SK-N-SH treated with all-trans-retinoic acid at 6 μM for 48 hours (cell line): ENCODE results near the gene AMOTL1.
A peak's percentile ranks its signal among the peaks of the same experiment; 100 is the strongest.

Experiments used
- ATAC-seq: fragments of 200-7000 bp; cut with Tn5 transposase; 3 replicates; pipeline ENCODE4 v1.9.1; 2020; ENCODE audit warnings: mild to moderate bottlenecking, moderate library complexity
- ARNTL ChIP-seq: fragments of 450-650 bp; formaldehyde crosslinking; IDR thresholded peaks from 2 replicates; pipeline ENCODE4 v1.5.0; 2020; ENCODE audit warnings: low read depth, mild to moderate bottlenecking, moderate library complexity, borderline replicate concordance
- BACH2 ChIP-seq: fragments of 250-450 bp; sonication (Bioruptor Pico); IDR thresholded peaks from 2 replicates; pipeline ENCODE4 v1.9.0; 2021; ENCODE audit warnings: mild to moderate bottlenecking, borderline replicate concordance
- CSDC2 ChIP-seq: fragments of 250-450 bp; sonication (Bioruptor Pico); IDR thresholded peaks from 2 replicates; pipeline ENCODE4 v1.5.0; 2020; ENCODE audit warnings: mild to moderate bottlenecking, moderate library complexity
- ESRRG ChIP-seq: fragments of 250-450 bp; sonication (Bioruptor Pico); IDR thresholded peaks from 2 replicates; pipeline ENCODE4 v1.6.1; 2021; ENCODE audit warnings: mild to moderate bottlenecking
- GLIS3 ChIP-seq: fragments of 250-450 bp; sonication (Bioruptor Pico); IDR thresholded peaks from 2 replicates; pipeline ENCODE4 v1.5.0; 2020; ENCODE audit warnings: mild to moderate bottlenecking, moderate library complexity
- ISL1 ChIP-seq: fragments of 250-450 bp; sonication (Bioruptor Pico); IDR thresholded peaks from 2 replicates; pipeline ENCODE4 v2.1.2; 2022; ENCODE audit warnings: mild to moderate bottlenecking, moderate library complexity
- OSR1 ChIP-seq: fragments of 250-450 bp; sonication (Bioruptor Pico); IDR thresholded peaks from 2 replicates; pipeline ENCODE4 v1.8.0; 2022; ENCODE audit warnings: moderate library complexity, mild to moderate bottlenecking, inconsistent platforms
- PPARA ChIP-seq: fragments of 250-450 bp; sonication (Bioruptor Pico); IDR thresholded peaks from 2 replicates; pipeline ENCODE4 v1.5.0; 2020; ENCODE audit warnings: mild to moderate bottlenecking, borderline replicate concordance
- RARB ChIP-seq: fragments of 250-450 bp; sonication (Bioruptor Pico); IDR thresholded peaks from 2 replicates; pipeline ENCODE4 v1.8.0; 2021; ENCODE audit warnings: mild to moderate bottlenecking, moderate library complexity
- SNAI2 ChIP-seq: fragments of 250-450 bp; sonication (Bioruptor Pico); IDR thresholded peaks from 2 replicates; pipeline ENCODE4 v1.5.0; 2020; ENCODE audit warnings: mild to moderate bottlenecking, moderate library complexity
- TCF4 ChIP-seq: fragments of 250-450 bp; sonication (Bioruptor Pico); IDR thresholded peaks from 2 replicates; pipeline ENCODE4 v1.8.0; 2021; ENCODE audit warnings: mild to moderate bottlenecking, moderate library complexity, borderline replicate concordance
- TOX ChIP-seq: fragments of 250-450 bp; sonication (Bioruptor Pico); IDR thresholded peaks from 2 replicates; pipeline ENCODE4 v1.8.0; 2021; ENCODE audit warnings: mild to moderate bottlenecking, moderate library complexity, borderline replicate concordance
- ZC3H10 ChIP-seq: fragments of 250-450 bp; sonication (Bioruptor Pico); IDR thresholded peaks from 2 replicates; pipeline ENCODE4 v1.5.1; 2021; ENCODE audit warnings: mild to moderate bottlenecking, moderate library complexity
- ZFP3 ChIP-seq: fragments of 250-450 bp; sonication (Bioruptor Pico); IDR thresholded peaks from 2 replicates; pipeline ENCODE4 v1.5.0; 2020; ENCODE audit warnings: mild to moderate bottlenecking, moderate library complexity
- ZFP30 ChIP-seq: fragments of 450-650 bp; formaldehyde crosslinking; IDR thresholded peaks from 2 replicates; pipeline ENCODE4 v1.5.0; 2022; ENCODE audit warnings: mild to moderate bottlenecking, moderate library complexity
- ZNF565 ChIP-seq: fragments of 450-650 bp; formaldehyde crosslinking; conservative IDR thresholded peaks from 2 replicates; pipeline ENCODE4 v1.5.0; 2020; ENCODE audit warnings: low read depth, mild to moderate bottlenecking, moderate library complexity
- ZNF70 ChIP-seq: fragments of 450-650 bp; formaldehyde crosslinking; IDR thresholded peaks from 2 replicates; pipeline ENCODE4 v1.5.0; 2020; ENCODE audit warnings: mild to moderate bottlenecking, moderate library complexity
- ZNF8 ChIP-seq: fragments of 450-650 bp; formaldehyde crosslinking; IDR thresholded peaks from 2 replicates; pipeline ENCODE4 v1.5.0; 2020; ENCODE audit warnings: mild to moderate bottlenecking, moderate library complexity
- TF ChIP-seq, protein P1 (sequence below): fragments of 250-450 bp; sonication (Bioruptor Pico); IDR thresholded peaks from 2 replicates; pipeline ENCODE4 v1.5.0; 2020; ENCODE audit warnings: mild to moderate bottlenecking, moderate library complexity
- TF ChIP-seq, protein P2 (sequence below): fragments of 250-450 bp; sonication (Bioruptor Pico); IDR thresholded peaks from 2 replicates; pipeline ENCODE4 v1.5.1; 2021; ENCODE audit warnings: mild to moderate bottlenecking, moderate library complexity
- TF ChIP-seq, protein P3 (sequence below): fragments of 250-450 bp; sonication (Bioruptor Pico); IDR thresholded peaks from 2 replicates; pipeline ENCODE4 v1.5.1; 2020; ENCODE audit warnings: low read depth, mild to moderate bottlenecking, moderate library complexity
- TF ChIP-seq, protein P4 (sequence below): fragments of 250-450 bp; sonication (Bioruptor Pico); IDR thresholded peaks from 2 replicates; pipeline ENCODE4 v1.8.0; 2021; ENCODE audit warnings: low read depth, mild to moderate bottlenecking, moderate library complexity, borderline replicate concordance

AMOTL1 gene

DNA sequence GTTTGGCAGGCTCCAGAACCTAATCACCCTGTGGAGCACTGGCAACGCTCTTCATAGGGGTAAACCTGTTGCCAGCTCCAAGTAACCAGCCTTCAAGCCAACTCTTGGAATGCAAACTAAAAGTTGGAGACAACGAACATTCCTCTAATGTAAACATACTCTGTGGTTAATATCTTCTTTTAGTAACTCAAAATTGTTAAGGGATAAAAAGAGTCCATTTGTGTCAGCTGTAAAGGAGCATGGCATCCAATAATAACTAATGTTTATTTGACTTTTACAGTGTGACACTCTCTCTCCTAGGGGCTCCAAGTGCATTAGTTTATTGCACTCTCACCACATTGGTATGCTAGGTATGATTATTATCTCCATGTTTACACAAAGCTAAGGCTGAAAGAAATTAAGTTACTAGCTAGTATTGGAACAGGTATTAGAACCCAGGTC lies 31.0 kb upstream of the AMOTL1 start:
- ATAC-seq = peak; percentile 25
- TF ChIP-seq ESRRG (CRISPR knock-in tag) (no peak), ISL1 (CRISPR knock-in tag) (peak; percentile 63)

DNA sequence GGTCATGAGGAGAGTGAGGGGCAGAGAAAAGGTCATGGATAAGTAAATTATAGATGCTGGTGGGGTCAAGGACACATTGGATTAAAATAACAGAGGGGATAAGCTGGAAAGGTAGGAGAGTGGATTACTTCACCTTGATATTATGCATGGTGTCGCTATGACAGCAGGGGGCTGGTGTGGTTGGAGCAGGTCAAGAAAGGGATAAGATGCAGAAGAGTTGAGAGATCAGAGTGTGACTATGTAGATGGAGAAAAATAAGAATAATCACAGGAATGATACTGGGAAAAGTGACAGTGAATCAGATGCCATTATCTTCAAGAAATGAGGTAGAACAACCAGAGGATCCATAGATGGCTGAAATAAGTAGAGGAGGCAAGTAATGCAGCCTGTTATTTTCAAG lies 29.4 kb upstream of the AMOTL1 start:
- TF ChIP-seq TOX (CRISPR knock-in tag) = no peak
- TF ChIP-seq, protein P1, sequence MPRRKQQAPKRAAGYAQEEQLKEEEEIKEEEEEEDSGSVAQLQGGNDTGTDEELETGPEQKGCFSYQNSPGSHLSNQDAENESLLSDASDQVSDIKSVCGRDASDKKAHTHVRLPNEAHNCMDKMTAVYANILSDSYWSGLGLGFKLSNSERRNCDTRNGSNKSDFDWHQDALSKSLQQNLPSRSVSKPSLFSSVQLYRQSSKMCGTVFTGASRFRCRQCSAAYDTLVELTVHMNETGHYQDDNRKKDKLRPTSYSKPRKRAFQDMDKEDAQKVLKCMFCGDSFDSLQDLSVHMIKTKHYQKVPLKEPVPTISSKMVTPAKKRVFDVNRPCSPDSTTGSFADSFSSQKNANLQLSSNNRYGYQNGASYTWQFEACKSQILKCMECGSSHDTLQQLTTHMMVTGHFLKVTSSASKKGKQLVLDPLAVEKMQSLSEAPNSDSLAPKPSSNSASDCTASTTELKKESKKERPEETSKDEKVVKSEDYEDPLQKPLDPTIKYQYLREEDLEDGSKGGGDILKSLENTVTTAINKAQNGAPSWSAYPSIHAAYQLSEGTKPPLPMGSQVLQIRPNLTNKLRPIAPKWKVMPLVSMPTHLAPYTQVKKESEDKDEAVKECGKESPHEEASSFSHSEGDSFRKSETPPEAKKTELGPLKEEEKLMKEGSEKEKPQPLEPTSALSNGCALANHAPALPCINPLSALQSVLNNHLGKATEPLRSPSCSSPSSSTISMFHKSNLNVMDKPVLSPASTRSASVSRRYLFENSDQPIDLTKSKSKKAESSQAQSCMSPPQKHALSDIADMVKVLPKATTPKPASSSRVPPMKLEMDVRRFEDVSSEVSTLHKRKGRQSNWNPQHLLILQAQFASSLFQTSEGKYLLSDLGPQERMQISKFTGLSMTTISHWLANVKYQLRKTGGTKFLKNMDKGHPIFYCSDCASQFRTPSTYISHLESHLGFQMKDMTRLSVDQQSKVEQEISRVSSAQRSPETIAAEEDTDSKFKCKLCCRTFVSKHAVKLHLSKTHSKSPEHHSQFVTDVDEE (CRISPR knock-in tag) = no peak
- no peak for TF ChIP-seq RARB (CRISPR knock-in tag)
- no peak for TF ChIP-seq PPARA (CRISPR knock-in tag)
- no peak for TF ChIP-seq ZFP3 (CRISPR knock-in tag)
- TF ChIP-seq, protein P2, sequence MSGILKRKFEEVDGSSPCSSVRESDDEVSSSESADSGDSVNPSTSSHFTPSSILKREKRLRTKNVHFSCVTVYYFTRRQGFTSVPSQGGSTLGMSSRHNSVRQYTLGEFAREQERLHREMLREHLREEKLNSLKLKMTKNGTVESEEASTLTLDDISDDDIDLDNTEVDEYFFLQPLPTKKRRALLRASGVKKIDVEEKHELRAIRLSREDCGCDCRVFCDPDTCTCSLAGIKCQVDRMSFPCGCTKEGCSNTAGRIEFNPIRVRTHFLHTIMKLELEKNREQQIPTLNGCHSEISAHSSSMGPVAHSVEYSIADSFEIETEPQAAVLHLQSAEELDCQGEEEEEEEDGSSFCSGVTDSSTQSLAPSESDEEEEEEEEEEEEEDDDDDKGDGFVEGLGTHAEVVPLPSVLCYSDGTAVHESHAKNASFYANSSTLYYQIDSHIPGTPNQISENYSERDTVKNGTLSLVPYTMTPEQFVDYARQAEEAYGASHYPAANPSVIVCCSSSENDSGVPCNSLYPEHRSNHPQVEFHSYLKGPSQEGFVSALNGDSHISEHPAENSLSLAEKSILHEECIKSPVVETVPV (CRISPR knock-in tag) = no peak
- TF ChIP-seq, protein P3, sequence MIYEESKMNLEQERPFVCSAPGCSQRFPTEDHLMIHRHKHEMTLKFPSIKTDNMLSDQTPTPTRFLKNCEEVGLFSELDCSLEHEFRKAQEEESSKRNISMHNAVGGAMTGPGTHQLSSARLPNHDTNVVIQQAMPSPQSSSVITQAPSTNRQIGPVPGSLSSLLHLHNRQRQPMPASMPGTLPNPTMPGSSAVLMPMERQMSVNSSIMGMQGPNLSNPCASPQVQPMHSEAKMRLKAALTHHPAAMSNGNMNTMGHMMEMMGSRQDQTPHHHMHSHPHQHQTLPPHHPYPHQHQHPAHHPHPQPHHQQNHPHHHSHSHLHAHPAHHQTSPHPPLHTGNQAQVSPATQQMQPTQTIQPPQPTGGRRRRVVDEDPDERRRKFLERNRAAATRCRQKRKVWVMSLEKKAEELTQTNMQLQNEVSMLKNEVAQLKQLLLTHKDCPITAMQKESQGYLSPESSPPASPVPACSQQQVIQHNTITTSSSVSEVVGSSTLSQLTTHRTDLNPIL (CRISPR knock-in tag) = no peak
- no peak for TF ChIP-seq ARNTL (CRISPR knock-in tag)
- no peak for TF ChIP-seq CSDC2 (CRISPR knock-in tag)
- TF ChIP-seq BACH2 = no peak
- no peak for TF ChIP-seq OSR1 (CRISPR knock-in tag)
- TF ChIP-seq ZNF8 (CRISPR knock-in tag) = no peak
- TF ChIP-seq ZNF70 (CRISPR knock-in tag) = no peak
- TF ChIP-seq ZC3H10 (CRISPR knock-in tag) = no peak
- TF ChIP-seq ZFP30 = no peak
- TF ChIP-seq ESRRG (CRISPR knock-in tag) = no peak
- no peak for TF ChIP-seq TCF4
- TF ChIP-seq GLIS3 (CRISPR knock-in tag) = no peak
- no peak for TF ChIP-seq SNAI2 (CRISPR knock-in tag)
- TF ChIP-seq ZNF565 (CRISPR knock-in tag) = no peak
- ATAC-seq = no peak

DNA sequence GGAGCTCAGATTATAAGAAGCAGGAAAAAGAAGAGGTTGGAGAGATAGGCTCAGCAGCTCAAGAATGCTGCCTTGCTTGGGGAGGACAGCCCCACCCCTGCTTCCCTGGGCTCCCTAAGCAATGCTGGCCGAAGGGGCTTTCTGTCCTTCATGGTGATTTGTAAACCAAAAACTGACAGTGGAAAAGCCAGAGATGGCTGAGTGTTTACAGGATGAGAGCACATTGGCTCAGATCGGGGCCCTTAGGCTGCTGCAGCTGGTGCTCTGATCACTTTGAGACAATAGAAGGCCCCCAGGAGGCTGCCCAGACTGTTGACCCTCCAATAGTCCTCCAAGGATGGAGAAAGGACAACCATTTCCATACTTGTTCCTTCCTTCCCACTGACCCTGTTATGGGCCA lies 28.8 kb upstream of the AMOTL1 start:
- no peak for TF ChIP-seq TCF4
- no peak for TF ChIP-seq GLIS3 (CRISPR knock-in tag)
- TF ChIP-seq, protein P1 (CRISPR knock-in tag) = no peak
- TF ChIP-seq, protein P4, sequence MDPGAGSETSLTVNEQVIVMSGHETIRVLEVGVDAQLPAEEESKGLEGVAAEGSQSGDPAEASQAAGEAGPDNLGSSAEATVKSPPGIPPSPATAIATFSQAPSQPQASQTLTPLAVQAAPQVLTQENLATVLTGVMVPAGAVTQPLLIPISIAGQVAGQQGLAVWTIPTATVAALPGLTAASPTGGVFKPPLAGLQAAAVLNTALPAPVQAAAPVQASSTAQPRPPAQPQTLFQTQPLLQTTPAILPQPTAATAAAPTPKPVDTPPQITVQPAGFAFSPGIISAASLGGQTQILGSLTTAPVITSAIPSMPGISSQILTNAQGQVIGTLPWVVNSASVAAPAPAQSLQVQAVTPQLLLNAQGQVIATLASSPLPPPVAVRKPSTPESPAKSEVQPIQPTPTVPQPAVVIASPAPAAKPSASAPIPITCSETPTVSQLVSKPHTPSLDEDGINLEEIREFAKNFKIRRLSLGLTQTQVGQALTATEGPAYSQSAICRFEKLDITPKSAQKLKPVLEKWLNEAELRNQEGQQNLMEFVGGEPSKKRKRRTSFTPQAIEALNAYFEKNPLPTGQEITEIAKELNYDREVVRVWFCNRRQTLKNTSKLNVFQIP (CRISPR knock-in tag) = no peak
- TF ChIP-seq BACH2 = no peak
- TF ChIP-seq TOX (CRISPR knock-in tag) = no peak
- no peak for TF ChIP-seq ZNF70 (CRISPR knock-in tag)
- TF ChIP-seq ESRRG (CRISPR knock-in tag) = no peak
- TF ChIP-seq ARNTL (CRISPR knock-in tag) = no peak
- TF ChIP-seq, protein P3 (CRISPR knock-in tag) = no peak
- TF ChIP-seq SNAI2 (CRISPR knock-in tag) = no peak
- TF ChIP-seq RARB (CRISPR knock-in tag) = no peak
- no peak for TF ChIP-seq ISL1 (CRISPR knock-in tag)
- no peak for ATAC-seq
